Inflammatory macrophage (primary cell): ENCODE data around the gene ATP5IF1.

ENCODE experiments used
- DNase-seq, 2 donors: peaks; one replicate each; pipeline ENCODE4 v3.0.0-alpha.2; 2020 to 2022

The ATP5IF1 gene

DNA sequence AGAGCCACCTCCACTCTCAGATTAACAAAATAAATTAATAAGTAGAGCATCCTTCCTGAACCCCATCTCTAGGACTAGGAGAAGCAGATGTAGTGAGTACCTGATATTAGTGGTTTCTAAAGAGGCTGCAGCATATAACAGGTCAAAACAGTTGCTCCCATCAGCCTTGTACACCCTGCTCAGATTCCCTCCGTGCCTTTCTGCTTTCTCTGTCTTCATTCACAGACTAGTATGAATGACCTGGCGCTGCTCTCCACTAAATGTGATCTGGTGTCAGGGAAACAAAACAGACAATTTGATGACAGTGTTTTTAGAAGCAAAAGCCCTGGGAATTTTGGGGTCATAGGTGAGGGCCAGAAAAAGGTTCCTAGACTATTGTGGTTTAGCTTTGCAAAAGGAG is 31.7 kb downstream of the ATP5IF1 start:
- no peak for DNase-seq

DNA sequence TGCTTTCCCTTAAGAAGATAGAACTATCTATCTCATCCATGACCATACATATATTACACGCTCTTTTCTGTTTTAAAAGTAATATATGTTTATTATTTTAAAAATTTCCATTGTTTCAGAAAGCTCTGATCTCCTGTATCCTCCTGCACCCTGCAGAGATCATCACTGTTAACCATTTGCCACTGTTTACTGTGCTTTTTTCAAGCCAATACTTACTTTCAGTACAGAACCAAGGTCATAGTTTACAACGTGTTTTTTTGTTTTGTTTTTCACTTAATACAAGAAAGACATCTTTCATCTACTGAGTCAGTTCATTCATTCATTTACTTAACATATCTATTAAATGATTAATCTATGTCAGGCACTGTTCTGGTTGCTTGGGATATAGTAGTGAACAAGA is 33.6 kb downstream of the ATP5IF1 start:
- no peak for DNase-seq

DNA sequence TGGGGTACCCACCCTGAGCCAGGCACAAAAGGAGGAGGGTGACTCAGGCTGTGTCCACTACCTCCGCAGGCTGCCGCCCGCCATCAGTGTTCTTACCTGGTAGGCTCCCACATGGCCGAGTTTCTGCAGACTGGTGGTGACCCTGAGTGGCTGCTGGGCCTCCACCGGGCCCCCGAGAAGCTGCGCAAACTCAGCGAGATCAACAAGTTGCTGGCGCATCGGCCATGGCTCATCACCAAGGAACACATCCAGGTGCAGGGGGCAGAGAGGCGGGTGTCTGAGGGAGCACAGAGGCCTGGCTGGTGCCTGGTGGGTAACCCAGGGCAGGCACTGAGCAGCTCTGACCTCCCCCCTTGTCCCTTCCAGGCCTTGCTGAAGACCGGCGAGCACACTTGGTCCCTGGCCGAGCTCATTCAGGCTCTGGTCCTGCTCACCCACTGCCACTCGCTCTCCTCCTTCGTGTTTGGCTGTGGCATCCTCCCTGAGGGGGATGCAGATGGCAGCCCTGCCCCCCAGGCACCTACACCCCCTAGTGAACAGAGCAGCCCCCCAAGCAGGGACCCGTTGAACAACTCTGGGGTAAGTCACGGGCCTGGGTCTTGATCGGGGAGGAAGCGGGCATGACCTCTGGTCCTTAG is 36.4 kb downstream of the ATP5IF1 start:
- DNase-seq: no peak

DNA sequence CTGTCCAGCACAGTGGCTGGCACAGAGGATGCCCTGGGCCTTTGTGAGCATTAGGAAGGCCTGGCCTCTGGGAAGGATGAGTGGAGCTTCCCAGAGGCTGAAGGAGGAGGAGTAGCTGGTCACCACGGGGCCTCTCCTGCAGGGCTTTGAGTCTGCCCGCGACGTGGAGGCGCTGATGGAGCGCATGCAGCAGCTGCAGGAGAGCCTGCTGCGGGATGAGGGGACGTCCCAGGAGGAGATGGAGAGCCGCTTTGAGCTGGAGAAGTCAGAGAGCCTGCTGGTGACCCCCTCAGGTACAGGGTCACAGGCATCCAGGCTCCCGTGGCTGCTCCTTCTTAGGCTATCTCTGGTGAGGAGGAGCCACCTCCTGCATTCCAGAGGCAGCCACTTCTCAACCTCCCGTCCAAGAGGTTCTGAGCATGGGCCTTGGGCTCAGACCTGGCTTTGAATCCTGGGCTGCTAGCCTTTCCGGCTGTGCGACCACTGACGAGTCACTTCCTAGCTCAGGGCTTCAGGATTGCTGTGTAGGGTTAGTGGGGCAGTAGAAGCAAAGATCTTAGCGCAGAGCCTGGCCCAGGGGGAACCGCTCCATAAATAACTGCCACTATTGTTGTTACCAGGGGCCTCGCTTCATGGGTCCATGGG is 37.4 kb downstream of the ATP5IF1 start:
- no peak for DNase-seq

DNA sequence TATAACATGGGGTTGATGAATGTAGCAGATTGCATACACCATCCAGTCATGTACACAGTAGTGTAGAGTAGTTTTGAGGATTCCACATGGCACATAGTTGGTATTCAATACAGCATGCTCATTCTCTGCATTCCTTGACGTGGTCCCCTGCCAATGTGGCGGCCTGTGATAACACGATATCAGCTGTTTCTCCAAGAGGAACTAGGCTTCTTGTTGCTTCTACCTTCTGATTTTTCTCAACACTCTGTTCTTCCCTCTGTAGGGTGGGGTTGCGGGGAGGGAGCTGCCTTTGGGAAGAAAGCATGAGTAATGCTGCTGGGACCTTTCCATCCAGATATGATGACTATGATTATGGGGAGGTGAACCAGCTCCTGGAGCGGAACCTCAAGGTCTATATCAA is 42.8 kb downstream of the ATP5IF1 start:
- DNase-seq: no peak

DNA sequence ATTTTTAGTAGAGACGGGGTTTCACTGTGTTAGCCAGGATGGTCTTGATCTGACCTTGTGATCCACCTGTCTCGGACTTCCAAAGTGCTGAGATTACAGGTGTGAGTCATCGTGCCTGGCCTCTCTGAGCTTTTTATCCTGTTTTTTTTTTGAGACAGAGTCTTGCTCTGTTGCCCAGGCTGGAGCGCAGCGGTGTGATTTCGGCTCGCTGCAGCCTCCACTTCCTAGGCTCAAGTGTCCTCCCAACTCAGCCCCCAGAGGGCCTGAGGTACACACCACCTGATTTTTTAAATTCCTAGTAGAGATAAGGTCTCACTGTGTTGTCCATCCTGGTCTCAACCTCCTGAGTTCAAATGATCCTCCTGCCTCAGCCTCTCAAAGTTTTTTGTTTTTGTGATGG is 43.8 kb downstream of the ATP5IF1 start:
- no peak for DNase-seq

DNA sequence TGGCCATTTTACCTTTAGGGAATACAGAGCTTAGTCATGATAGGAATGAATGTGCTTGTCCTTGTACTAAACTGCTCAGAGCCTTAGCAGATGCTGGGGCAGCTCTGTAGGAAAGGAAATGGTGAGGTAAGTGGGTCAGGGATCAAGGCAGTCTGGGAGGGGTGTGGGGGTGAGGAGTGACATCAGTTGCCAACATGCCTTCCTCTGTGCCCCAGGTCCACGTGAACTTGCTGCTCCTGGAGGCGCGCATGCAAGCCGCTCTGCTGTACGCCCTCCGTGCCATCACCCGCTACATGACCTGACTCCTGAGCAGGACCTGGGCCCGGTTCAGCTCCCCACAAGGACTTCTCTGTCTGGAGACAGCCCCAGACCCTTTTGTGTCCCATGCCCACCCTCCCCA is 44.6 kb downstream of the ATP5IF1 start:
- DNase-seq: peak; percentile 32 to 53

DNA sequence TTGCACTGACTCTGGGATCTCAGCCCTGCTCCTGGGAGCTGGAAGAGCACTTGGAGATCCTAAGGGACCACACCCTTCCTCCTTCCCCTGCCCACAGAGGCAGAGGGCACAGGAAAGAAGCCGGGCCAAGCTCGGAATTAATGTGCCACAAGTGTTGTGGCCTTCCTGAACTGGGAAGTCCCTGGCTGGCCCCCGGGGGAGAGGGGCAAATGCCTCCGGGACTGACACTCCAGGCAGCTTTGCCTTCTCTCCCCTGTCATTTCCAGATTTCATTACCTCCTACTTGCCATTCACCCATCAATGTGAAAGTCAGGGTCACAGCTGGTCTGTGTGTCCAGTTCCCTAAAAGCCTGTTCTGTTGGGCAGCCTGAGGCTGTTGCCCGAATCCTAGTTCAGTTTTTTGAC is 45.1 kb downstream of the ATP5IF1 start:
- DNase-seq: peak; percentile 62 to 63

DNA sequence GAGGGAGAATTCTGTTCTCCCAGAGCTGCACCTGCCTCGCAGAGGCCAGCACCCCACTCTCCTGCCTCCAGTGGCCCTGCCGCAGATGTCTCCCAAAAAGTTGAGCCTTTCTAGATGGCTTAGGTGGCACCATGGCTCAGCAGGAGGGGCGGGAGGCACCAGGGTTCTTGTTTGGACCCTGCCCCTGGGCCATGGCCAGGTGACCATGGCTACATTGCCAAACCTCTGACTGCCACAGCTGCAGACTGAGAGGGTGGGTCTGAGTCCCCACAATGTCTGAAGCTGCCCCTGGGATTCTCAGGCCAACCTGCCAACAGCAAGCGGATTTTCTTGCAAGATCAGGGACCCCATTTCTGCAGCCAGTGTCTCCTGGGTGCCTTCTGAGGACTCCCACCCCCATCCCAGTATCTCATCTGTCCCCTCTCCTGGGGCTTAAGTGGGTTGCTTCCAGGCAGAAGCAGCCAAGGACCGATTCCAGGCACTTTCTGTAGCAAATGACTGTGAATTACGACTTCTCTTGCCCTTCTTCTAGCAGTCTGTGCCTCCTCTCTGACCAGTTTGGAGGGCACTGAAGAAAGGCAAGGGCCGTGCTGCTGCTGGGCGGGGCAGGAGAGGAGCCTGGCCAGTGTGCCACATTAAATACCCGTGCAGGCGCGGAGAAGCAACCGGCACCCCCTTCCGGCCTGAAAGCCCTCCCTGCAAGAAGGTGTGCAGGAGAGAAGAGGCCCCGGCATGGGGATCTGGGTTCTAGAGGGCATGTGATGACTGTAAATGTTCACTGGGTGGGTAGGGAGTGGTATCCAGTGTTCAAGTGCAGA is 45.9 kb downstream of the ATP5IF1 start:
- DNase-seq: no peak

DNA sequence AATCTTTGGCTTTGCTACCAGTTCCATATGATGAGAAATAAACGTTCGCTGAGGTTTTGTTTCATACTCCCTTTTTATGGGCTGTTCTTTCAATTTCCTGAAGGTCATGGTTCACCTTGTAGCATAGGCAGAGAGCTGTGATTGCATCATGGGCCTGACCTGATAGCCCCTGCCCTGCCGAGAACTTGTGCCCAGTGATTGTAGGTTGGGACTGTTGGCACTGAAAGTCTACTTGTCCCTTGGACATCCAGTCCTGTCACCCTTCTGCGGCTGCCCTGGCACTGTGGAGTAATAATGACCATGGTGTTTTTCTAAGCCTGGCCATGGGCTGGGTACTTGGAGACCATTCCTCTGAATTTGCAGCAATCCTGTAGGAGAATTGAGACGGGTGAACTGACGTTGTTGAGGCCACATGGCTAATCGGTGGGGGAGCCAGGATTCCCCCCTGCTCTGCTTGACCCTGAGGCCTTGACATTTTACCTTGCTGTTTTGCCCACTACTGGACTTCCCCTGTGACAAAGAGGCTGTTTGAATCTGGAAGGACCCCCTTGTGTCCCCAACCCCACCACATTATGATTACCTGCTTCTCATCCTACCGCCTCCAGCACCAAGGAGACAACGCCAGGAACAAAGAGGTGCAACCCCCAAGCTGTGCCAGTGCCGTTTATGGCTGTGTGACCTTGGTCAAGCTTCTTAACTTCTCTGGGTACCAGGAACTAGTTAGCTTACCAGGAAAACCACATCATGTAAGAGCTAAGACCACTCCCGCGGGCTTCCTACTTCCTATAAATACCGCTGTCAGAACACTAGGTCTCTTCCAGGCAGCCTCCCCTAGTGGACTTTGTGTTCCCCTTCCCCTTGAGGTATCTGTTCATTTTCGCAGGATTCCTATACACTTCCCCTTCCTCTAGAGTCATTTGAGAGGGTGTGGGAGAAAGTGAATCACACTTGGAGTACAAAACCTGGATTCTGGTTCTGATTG is 46.8 kb downstream of the ATP5IF1 start:
- DNase-seq: peak; percentile 81 to 86

DNA sequence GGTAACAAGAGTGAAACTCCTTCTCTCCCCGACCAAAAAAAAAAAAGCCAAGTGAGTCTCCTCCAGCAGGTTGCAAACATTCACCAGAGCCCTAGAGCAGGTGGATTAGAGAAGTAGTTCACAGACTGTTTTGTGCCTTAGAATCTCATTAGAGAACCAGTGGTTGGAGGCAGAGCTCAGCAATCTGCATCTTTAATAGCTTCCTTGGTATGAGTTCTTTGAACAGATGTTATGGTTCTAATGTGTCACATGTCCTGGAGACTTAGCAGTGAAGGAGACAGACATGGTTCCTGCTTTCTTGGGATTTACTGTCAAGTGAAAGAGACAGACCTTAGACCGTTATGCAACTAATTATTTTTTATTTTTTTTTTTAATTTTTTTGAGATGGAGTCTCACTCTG is 50.2 kb downstream of the ATP5IF1 start:
- DNase-seq: peak; percentile 23 to 30
